H1 (cell line): ENCODE data around the gene PAX9. TPM values are rescaled to one million over a fixed set of nuclear protein-coding genes. Genes with fewer than 3 reads are reported as not detected.

Source experiments
- CTCF ChIA-PET: fragments of 300-600 bp; sonication (Branson Sonifier 250); formaldehyde crosslinking; loops from one replicate; lab custom pipeline; 2021; ENCODE audit not compliant: partially characterized antibody; lab: Charles Lee
- POLR2A ChIA-PET: fragments of 300-600 bp; sonication (Branson Sonifier 250); formaldehyde crosslinking; loops from one replicate; lab custom pipeline; 2021; ENCODE audit warnings: inconsistent platforms; ENCODE audit not compliant: partially characterized antibody; lab: Charles Lee
- DNase-seq, 2 experiments: peaks; one replicate each; pipeline versions ENCODE4 v3.0.0 to v3.0.0-alpha.2; 2010 to 2022; ENCODE audit warnings: low spot score in 2 of 2, low read depth in 1 of 2, mixed read lengths in 1 of 2
- FAIRE-seq: peaks from 2 replicates; lab custom pipeline; 2011; peaks lifted over from hg19 to GRCh38; lab: Jason Lieb, UNC
- H2AFZ ChIP-seq: 2 replicates; pipeline ENCODE4 v1.8.1; 2012; ENCODE audit warnings: low read length, inconsistent platforms
- H2AK5ac ChIP-seq: 2 replicates; pipeline ENCODE4 v1.6.1; 2013; ENCODE audit warnings: low read depth, low read length
- H2BK120ac ChIP-seq: replicated peaks from 2 replicates; pipeline ENCODE3; 2013; ENCODE audit warnings: low read depth, low read length, inconsistent platforms
- H2BK12ac ChIP-seq: 2 replicates; pipeline ENCODE4 v1.6.1; 2013; ENCODE audit warnings: low read depth, low read length
- H2BK15ac ChIP-seq: 2 replicates; pipeline ENCODE4 v1.6.1; 2013; ENCODE audit warnings: low read length
- H2BK20ac ChIP-seq: 2 replicates; pipeline ENCODE4 v1.6.1; 2013; ENCODE audit warnings: low read length
- H2BK5ac ChIP-seq: 2 replicates; pipeline ENCODE4 v1.6.1; 2013; ENCODE audit warnings: low read depth, low read length
- H3K14ac ChIP-seq: 2 replicates; pipeline ENCODE4 v1.6.1; 2013; ENCODE audit warnings: inconsistent platforms; ENCODE audit not compliant: insufficient read length
- H3K18ac ChIP-seq: 2 replicates; pipeline ENCODE4 v1.6.1; 2013; ENCODE audit warnings: low read length; ENCODE audit errors: extremely low read depth
- H3K23ac ChIP-seq: 2 replicates; pipeline ENCODE4 v1.6.1; 2013; ENCODE audit warnings: inconsistent platforms; ENCODE audit not compliant: insufficient read length
- H3K23me2 ChIP-seq: 2 replicates; pipeline ENCODE4 v1.6.1; 2013; ENCODE audit warnings: low read depth, low read length
- H3K27ac ChIP-seq: 2 replicates; pipeline ENCODE4 v1.6.1; 2011; ENCODE audit warnings: low read depth, low read length, inconsistent platforms
- H3K27me3 ChIP-seq, 4 experiments: replicated peaks in 1 of 4; 1 replicate in 1 of 4; 2 replicates in 3 of 4; pipeline versions ENCODE4 v1.6.1 to v1.8.1; 2011 to 2013; ENCODE audit warnings: low read length in 3 of 4, mild to moderate bottlenecking in 3 of 4, inconsistent platforms in 2 of 4, mixed read lengths in 2 of 4, moderate library complexity in 1 of 4; ENCODE audit not compliant: control insufficient read depth in 3 of 4, insufficient read depth in 3 of 4; ENCODE audit errors: extremely low read depth in 1 of 4
- H3K36me3 ChIP-seq, 4 experiments: 2 replicates each; pipeline versions ENCODE4 v1.6.1 to v1.8.1; 2011 to 2013; ENCODE audit warnings: mild to moderate bottlenecking in 4 of 4, low read length in 3 of 4, moderate library complexity in 2 of 4, control low read depth in 1 of 4, inconsistent platforms in 1 of 4; ENCODE audit not compliant: insufficient read depth in 4 of 4, control insufficient read depth in 2 of 4
- H3K4ac ChIP-seq: replicated peaks from 2 replicates; pipeline ENCODE3; 2013; ENCODE audit warnings: low read length, low read depth, mixed read lengths, inconsistent platforms; ENCODE audit not compliant: insufficient read length
- H3K4me1 ChIP-seq, 4 experiments: replicated peaks in 1 of 4; 1 replicate in 1 of 4; 2 replicates in 3 of 4; pipeline versions ENCODE4 v1.6.1 to v1.8.1; 2011 to 2013; ENCODE audit warnings: low read length in 3 of 4, inconsistent platforms in 2 of 4, mixed read lengths in 1 of 4; ENCODE audit not compliant: insufficient read depth in 4 of 4, control insufficient read depth in 3 of 4
- H3K4me2 ChIP-seq, 2 experiments: 2 replicates each; pipeline versions ENCODE4 v1.6.1 to v1.8.1; 2011 to 2013; ENCODE audit warnings: low read depth in 2 of 2, low read length in 2 of 2, control low read depth in 1 of 2, inconsistent platforms in 1 of 2, mild to moderate bottlenecking in 1 of 2; ENCODE audit not compliant: insufficient read depth in 1 of 2
- H3K4me3 ChIP-seq, 4 experiments: fragments of 200-600, 300-600 bp in 1 of 4; sonication (generic), shearing (Covaris generic), sonication (Bioruptor Twin) in 1 of 4; 2 replicates each; pipeline versions ENCODE4 v1.5.1 to v1.8.1; 2011 to 2016; ENCODE audit warnings: low read length in 4 of 4, low read depth in 3 of 4, control low read depth in 2 of 4, inconsistent platforms in 2 of 4, mild to moderate bottlenecking in 2 of 4, mixed read lengths in 1 of 4, moderate library complexity in 1 of 4; ENCODE audit not compliant: insufficient read depth in 2 of 4; ENCODE audit errors: extremely low read depth in 1 of 4
- H3K56ac ChIP-seq: replicated peaks from 2 replicates; pipeline ENCODE3; 2013; ENCODE audit warnings: low read depth, mild to moderate bottlenecking, mixed read lengths, low read length, inconsistent platforms; ENCODE audit not compliant: insufficient read length
- H3K79me1 ChIP-seq: 2 replicates; pipeline ENCODE4 v1.6.1; 2013; ENCODE audit warnings: low read depth, low read length, control low read depth
- H3K79me2 ChIP-seq, 2 experiments: 2 replicates each; pipeline versions ENCODE4 v1.6.1 to v1.8.1; 2012 to 2013; ENCODE audit warnings: low read length in 2 of 2, mild to moderate bottlenecking in 2 of 2, inconsistent platforms in 1 of 2; ENCODE audit not compliant: insufficient read depth in 2 of 2, control insufficient read depth in 1 of 2
- H3K9ac ChIP-seq, 4 experiments: replicated peaks in 1 of 4; 1 replicate in 1 of 4; 2 replicates in 3 of 4; pipeline versions ENCODE4 v1.6.1 to v1.8.1; 2011 to 2013; ENCODE audit warnings: low read depth in 3 of 4, low read length in 3 of 4, control low read depth in 2 of 4, mild to moderate bottlenecking in 2 of 4, moderate library complexity in 2 of 4, inconsistent platforms in 1 of 4; ENCODE audit errors: extremely low read depth in 1 of 4
- H3K9me3 ChIP-seq, 2 experiments: 2 replicates each; pipeline versions ENCODE4 v1.6.1 to v1.8.1; 2012 to 2013; ENCODE audit warnings: mild to moderate bottlenecking in 2 of 2, moderate library complexity in 2 of 2, control low read depth in 1 of 2, inconsistent platforms in 1 of 2, low read depth in 1 of 2, low read length in 1 of 2, mixed read lengths in 1 of 2; ENCODE audit not compliant: insufficient read depth in 2 of 2
- H4K20me1 ChIP-seq, 2 experiments: replicated peaks in 1 of 2; 2 replicates each; pipeline versions ENCODE3 to v1.8.1; 2011 to 2013; ENCODE audit warnings: inconsistent platforms in 2 of 2, low read length in 2 of 2, mild to moderate bottlenecking in 1 of 2; ENCODE audit not compliant: insufficient read depth in 2 of 2, control insufficient read depth in 1 of 2
- H4K5ac ChIP-seq: 2 replicates; pipeline ENCODE4 v1.6.1; 2013; ENCODE audit warnings: low read length, low read depth, mixed read lengths, inconsistent platforms; ENCODE audit not compliant: insufficient read length
- H4K8ac ChIP-seq: 2 replicates; pipeline ENCODE4 v1.8.0; 2013; ENCODE audit warnings: mild to moderate bottlenecking, moderate library complexity, low read length, inconsistent platforms; ENCODE audit not compliant: insufficient read depth; ENCODE audit errors: extremely low read depth
- H4K91ac ChIP-seq: replicated peaks from 2 replicates; pipeline ENCODE3; 2013; ENCODE audit warnings: low read length, mixed read lengths, inconsistent platforms; ENCODE audit not compliant: insufficient read length
- BACH1 ChIP-seq: IDR thresholded peaks from 2 replicates; pipeline ENCODE4 v1.6.1; 2012; ENCODE audit warnings: low read length, improper control_type of control experiment
- CREB1 ChIP-seq: IDR thresholded peaks from 2 replicates; pipeline ENCODE4 v1.6.1; 2012; ENCODE audit warnings: inconsistent platforms
- NANOG ChIP-seq: IDR thresholded peaks from 2 replicates; pipeline ENCODE4 v1.6.1; 2011; ENCODE audit warnings: low read length, low read depth, mild to moderate bottlenecking, inconsistent platforms; ENCODE audit not compliant: insufficient read depth, poor library complexity, severe bottlenecking
- POU5F1 ChIP-seq: IDR thresholded peaks from 2 replicates; pipeline ENCODE4 v1.6.1; 2011; ENCODE audit warnings: low read depth, mild to moderate bottlenecking, low read length, moderate library complexity
- RBBP5 ChIP-seq: IDR thresholded peaks from 2 replicates; pipeline ENCODE4 v1.7.1; 2012; ENCODE audit warnings: low read depth, mild to moderate bottlenecking, inconsistent platforms, low read length, moderate library complexity, borderline replicate concordance
- RNF2 ChIP-seq: fragments of 200-900, 300-1000 bp; sonication (generic); IDR thresholded peaks from 2 replicates; pipeline ENCODE4 v1.7.1; 2016; ENCODE audit warnings: borderline replicate concordance, low read depth, mild to moderate bottlenecking, antibody characterized with exemption, low read length; ENCODE audit not compliant: poor library complexity, severe bottlenecking; ENCODE audit errors: missing control alignments
- SIRT6 ChIP-seq: IDR thresholded peaks from one replicate; pipeline ENCODE4 v1.7.1; 2012; ENCODE audit warnings: low read length, inconsistent platforms
- WGBS, 2 experiments: shearing (Covaris generic) in 1 of 2; methylation state at CpG; one replicate each; pipeline versions ENCODE4 v1.1.6 to v1.1.7; 2013 to 2015; ENCODE audit warnings: low lambda C conversion rate in 2 of 2, mixed read lengths in 2 of 2, inconsistent platforms in 1 of 2, low coverage in 1 of 2, missing lambda C conversion rate in 1 of 2; ENCODE audit not compliant: insufficient replicate concordance in 2 of 2, insufficient coverage in 1 of 2, insufficient read length in 1 of 2; ENCODE audit errors: extremely low coverage in 1 of 2, missing lambda C conversion rate in 1 of 2; 5-methylcytosine and 5-hydroxymethylcytosine counted together
- polyA plus RNA-seq, 7 experiments: library from polyadenylated mRNA; depleted of rRNA in 3 of 7; stranded (reverse) in 5 of 7; unstranded in 2 of 7; fragments of >200 nt in 5 of 7; fragments of 200-250 nt in 2 of 7; gene quantifications; 1 replicate in 5 of 7; 2 replicates in 1 of 7; 4 replicates in 1 of 7; pipeline versions ENCODE4 v1.2.1 to v1.2.3, GENCODE V29; 2011 to 2013; ENCODE audit warnings: missing spikeins in 2 of 7, mixed read lengths in 2 of 7
- total RNA-seq: library from RNA; stranded (reverse); fragmentation: NEBNext Ultra II Directional; extraction: Animal tissue kit (Norgen Biotek cat#: 25700); gene quantifications from 2 replicates; pipeline ENCODE4 v1.2.1, GENCODE V29; 2021

Gene PAX9
- total and polyA plus RNA-seq, 2 of the 8 experiments (the other 6 are each of a cell fraction or from before 2014, with no cell fraction given): 0.05 TPM; not detected in 1

DNA sequence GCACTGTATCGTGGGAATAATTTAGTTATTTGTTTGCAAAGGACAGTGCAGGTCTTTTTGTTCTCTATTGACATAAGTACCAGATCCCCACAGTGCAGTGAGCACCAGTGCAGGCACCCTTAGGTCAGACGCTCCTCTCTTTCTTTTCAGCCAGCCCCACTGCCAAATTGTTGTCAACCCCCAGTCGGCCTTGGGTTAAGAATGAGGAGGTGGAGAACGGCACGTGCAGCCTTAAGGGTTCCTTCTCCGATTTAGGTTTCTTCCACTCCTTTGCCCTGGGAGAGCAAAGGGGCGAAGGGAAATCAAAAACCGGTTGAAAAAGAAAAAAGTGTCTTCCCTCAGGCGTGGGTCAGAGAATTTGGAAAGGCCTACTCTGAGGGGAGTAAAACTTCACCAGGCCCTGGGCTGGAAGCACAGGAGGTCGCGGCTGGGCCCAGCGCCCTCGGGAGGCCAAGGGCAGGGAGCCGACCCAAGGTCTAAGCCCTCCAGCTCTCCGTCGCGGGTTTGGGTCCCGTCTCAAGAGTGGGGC lies 4.3 kb downstream of the PAX9 start:
- no peak overlapping the region for H3K9ac ChIP-seq
- H4K91ac ChIP-seq: no peak overlapping the region
- FAIRE-seq: no peak
- H4K5ac ChIP-seq: no peak overlapping the region
- no peak overlapping the region for H2BK120ac ChIP-seq
- H3K4me3 ChIP-seq: peak overlapping the region in 1 of 4 experiments; percentile 58; a peak in 3 of 8 replicates
- H2AFZ ChIP-seq: no peak overlapping the region
- no peak for TF ChIP-seq RBBP5
- TF ChIP-seq SIRT6: no peak
- no peak for TF ChIP-seq POU5F1
- no peak for TF ChIP-seq BACH1
- TF ChIP-seq RNF2: no peak
- TF ChIP-seq NANOG: no peak
- TF ChIP-seq CREB1: no peak
- no peak overlapping the region for H2BK5ac ChIP-seq
- no peak overlapping the region for H3K27ac ChIP-seq
- no peaks in the 10 kb centered on the region for H3K9me3 ChIP-seq
- CTCF ChIA-PET: interaction anchor here (1.1 to 5.2 kb wide), 11 partner anchors 10 to 277 kb away, joined by 3 to 39 read pairs (median 5); no protein-coding TSS in a partner anchor
- H3K79me1 ChIP-seq: no peaks in the 10 kb centered on the region
- H3K18ac ChIP-seq: no peak overlapping the region
- 0 out of 2 replicates have a peak overlapping the region, but pooled peaks have one; percentile 62 for H2BK12ac ChIP-seq
- H3K36me3 ChIP-seq: peaks cover 0 to 3% (median 0%) of the 10 kb centered on the region in 4 experiments; a peak in 1 of 8 replicates
- peak in 1 of 2 experiments; percentile 54 for DNase-seq
- no peak overlapping the region for H3K14ac ChIP-seq
- H4K20me1 ChIP-seq: peaks cover 13 to 26% of the 10 kb centered on the region in 2 experiments
- POLR2A ChIA-PET: interaction anchor here (1.0 to 1.7 kb wide), 4 partner anchors 8 to 919 kb away, joined by 3 to 6 read pairs (median 4); no protein-coding TSS in a partner anchor
- 4% methylated on average over 18 of the region's 18 CpGs; no CpG with 5 or more reads in 1 of the 2 experiments for WGBS, 2 experiments
- H3K79me2 ChIP-seq: no peaks in the 10 kb centered on the region
- H3K23ac ChIP-seq: no peak overlapping the region
- no peak overlapping the region for H4K8ac ChIP-seq
- peaks cover 63 to 84% (median 71%) of the 10 kb centered on the region in 4 experiments for H3K27me3 ChIP-seq
- peak overlapping the region; percentile 50 to 85 for H3K4me2 ChIP-seq
- no peak overlapping the region for H2AK5ac ChIP-seq
- H3K4me1 ChIP-seq: peaks cover 4 to 21% (median 16%) of the 10 kb centered on the region in 4 experiments
- H2BK20ac ChIP-seq: no peak overlapping the region
- H3K4ac ChIP-seq: no peak overlapping the region
- H3K23me2 ChIP-seq: peaks cover 11% of the 10 kb centered on the region; the same call in 1 of the 2 replicates
- H2BK15ac ChIP-seq: no peak overlapping the region
- no peak overlapping the region for H3K56ac ChIP-seq
